Endothelial cell of umbilical vein (primary cell): ENCODE data around the gene ZNF597. TPM values are rescaled to one million over a fixed set of nuclear protein-coding genes. Genes with fewer than 3 reads are reported as not detected.
A peak's percentile ranks its signal among the peaks of the same experiment; 100 is the strongest.

Experiments used
- BruUV-seq: library from RNA; stranded (reverse); fragments of 400-500 nt; replicated peaks from 2 replicates; lab custom pipeline; 2021; lab: Mats Ljungman, UMichigan
- CTCF ChIA-PET: fragments of 300-600, 350-600 bp; sonication (Branson Sonifier 250); formaldehyde crosslinking; loops from one replicate; lab custom pipeline; 2021; ENCODE audit warnings: antibody characterized with exemption, inconsistent platforms; lab: Charles Lee
- POLR2A ChIA-PET: fragments of 300-600, 350-600 bp; sonication (Branson Sonifier 250); formaldehyde crosslinking; loops from one replicate; lab custom pipeline; 2021; ENCODE audit warnings: antibody characterized with exemption, inconsistent platforms; lab: Charles Lee
- DNase-seq: peaks from one replicate; pipeline ENCODE4 v3.0.0-alpha.2; 2011; ENCODE audit warnings: low read depth, low spot score
- FAIRE-seq: peaks from 2 replicates; lab custom pipeline; 2011; peaks lifted over from hg19 to GRCh38; lab: Jason Lieb, UNC
- H2AFZ ChIP-seq: 2 replicates; pipeline ENCODE4 v1.6.0; 2012; ENCODE audit warnings: low read depth, low read length, control low read depth, inconsistent platforms
- H3K27ac ChIP-seq: 2 replicates; pipeline ENCODE4 v1.5.1; 2011; ENCODE audit warnings: low read depth, mild to moderate bottlenecking, control low read depth, low read length, moderate library complexity; ENCODE audit not compliant: insufficient read depth
- H3K27me3 ChIP-seq, 2 experiments: 2 replicates each; pipeline versions ENCODE4 v1.6.0 to v1.6.1; 2011; ENCODE audit warnings: low read length in 2 of 2, mixed read lengths in 1 of 2; ENCODE audit not compliant: control insufficient read depth in 2 of 2, insufficient read depth in 2 of 2
- H3K36me3 ChIP-seq, 2 experiments: 2 replicates in 1 of 2; 3 replicates in 1 of 2; pipeline ENCODE4 v1.5.1; 2011; ENCODE audit warnings: low read length in 2 of 2, mild to moderate bottlenecking in 1 of 2, moderate library complexity in 1 of 2; ENCODE audit not compliant: control insufficient read depth in 2 of 2, insufficient read depth in 2 of 2; ENCODE audit errors: extremely low read depth in 1 of 2
- H3K4me1 ChIP-seq: 3 replicates; pipeline ENCODE4 v1.5.1; 2011; ENCODE audit warnings: mild to moderate bottlenecking, low read length; ENCODE audit not compliant: control insufficient read depth, insufficient read depth; ENCODE audit errors: extremely low read depth
- H3K4me2 ChIP-seq: 2 replicates; pipeline ENCODE4 v1.6.1; 2011; ENCODE audit warnings: low read length, control low read depth, mixed read lengths; ENCODE audit not compliant: insufficient read depth
- H3K4me3 ChIP-seq, 3 experiments: fragments of 200-600 bp in 1 of 3; sonication (generic), shearing (Covaris generic) in 1 of 3; replicated peaks in 1 of 3; 2 replicates each; pipeline ENCODE4 v1.5.1; 2011 to 2016; ENCODE audit warnings: control low read depth in 3 of 3, low read length in 3 of 3, mild to moderate bottlenecking in 2 of 3, inconsistent platforms in 1 of 3, low read depth in 1 of 3, moderate library complexity in 1 of 3; ENCODE audit not compliant: insufficient read depth in 1 of 3
- H3K79me2 ChIP-seq: 2 replicates; pipeline ENCODE4 v1.6.0; 2012; ENCODE audit warnings: low read length, inconsistent platforms; ENCODE audit not compliant: control insufficient read depth, insufficient read depth
- H3K9ac ChIP-seq: replicated peaks from 2 replicates; pipeline ENCODE3; 2011; ENCODE audit warnings: low read length, control low read depth; ENCODE audit not compliant: insufficient read depth; ENCODE audit errors: extremely low read depth
- H3K9me1 ChIP-seq: replicated peaks from 3 replicates; pipeline ENCODE4 v1.6.0; 2011; ENCODE audit warnings: mild to moderate bottlenecking, low read length; ENCODE audit not compliant: control insufficient read depth, insufficient read depth; ENCODE audit errors: extremely low read depth
- H3K9me3 ChIP-seq: replicated peaks from 2 replicates; pipeline ENCODE4 v1.5.1; 2012; ENCODE audit warnings: low read length, inconsistent platforms; ENCODE audit not compliant: control insufficient read depth, insufficient read depth
- H4K20me1 ChIP-seq: replicated peaks from 2 replicates; pipeline ENCODE3; 2011; ENCODE audit warnings: mild to moderate bottlenecking, low read length; ENCODE audit not compliant: control insufficient read depth, insufficient read depth; ENCODE audit errors: extremely low read depth
- EZH2 ChIP-seq: IDR thresholded peaks from 2 replicates; pipeline ENCODE4 v1.6.1; 2012; ENCODE audit warnings: borderline replicate concordance, low read depth, mild to moderate bottlenecking, moderate library complexity, low read length, inconsistent platforms; ENCODE audit not compliant: severe bottlenecking
- FOS ChIP-seq: IDR thresholded peaks from 2 replicates; pipeline ENCODE4 v1.6.1; 2011; ENCODE audit warnings: mild to moderate bottlenecking, low read length, moderate library complexity, borderline replicate concordance; ENCODE audit not compliant: insufficient read depth
- GATA2 ChIP-seq: IDR thresholded peaks from 2 replicates; pipeline ENCODE4 v1.7.0; 2011; ENCODE audit warnings: low read depth, mild to moderate bottlenecking, moderate library complexity, mixed read lengths, low read length; ENCODE audit not compliant: insufficient read length, insufficient read depth
- JUN ChIP-seq: IDR thresholded peaks from 2 replicates; pipeline ENCODE4 v1.6.1; 2011; ENCODE audit warnings: borderline replicate concordance, low read depth; ENCODE audit not compliant: insufficient read length, insufficient read depth
- MYC ChIP-seq: IDR thresholded peaks from one replicate; pipeline ENCODE4 v1.6.1; 2011; ENCODE audit warnings: mild to moderate bottlenecking, low read depth, low read length
- POLR2A ChIP-seq: IDR thresholded peaks from 2 replicates; pipeline ENCODE4 v1.6.1; 2012; ENCODE audit warnings: low read depth, mild to moderate bottlenecking, control low read depth, low read length
- POLR2AphosphoS5 ChIP-seq: IDR thresholded peaks from 2 replicates; pipeline ENCODE4 v1.6.1; 2012; ENCODE audit warnings: low read depth, mild to moderate bottlenecking, control low read depth, low read length, moderate library complexity; ENCODE audit not compliant: insufficient read depth
- dilution Hi-C: fragments of 300-500 bp; cut with MboI; formaldehyde crosslinking; loops from one replicate; pipeline ENCODE4 v1.15.0; 2019; ENCODE audit warnings: low sequenced_read_pairs; ENCODE audit not compliant: extremely low pct_ligation_motif_present
- intact Hi-C: fragments of 100-400 bp; cut with micrococcal nuclease; formaldehyde crosslinking; loops from one replicate; pipeline ENCODE4 v1.10.0; 2022
- polyA plus RNA-seq, 4 experiments: library from polyadenylated mRNA; depleted of rRNA in 3 of 4; stranded (reverse) in 3 of 4; unstranded in 1 of 4; fragments of >200 nt; gene quantifications; 2 replicates each; pipeline versions ENCODE4 v1.2.1 to v1.2.3, GENCODE V29; 2011 to 2012; ENCODE audit warnings: missing spikeins in 1 of 4
- total RNA-seq: library from RNA; stranded (reverse); gene quantifications from 2 replicates; pipeline ENCODE4 v1.2.3, GENCODE V29; 2021
- TF ChIP-seq, protein P1 (sequence below), 2 donors: IDR thresholded peaks; 1 replicate in 1 of 2; 2 replicates in 1 of 2; pipeline ENCODE4 v1.5.1; 2011; ENCODE audit warnings: low read length in 2 of 2, mild to moderate bottlenecking in 2 of 2, moderate library complexity in 2 of 2, control low read depth in 1 of 2, inconsistent platforms in 1 of 2, low read depth in 1 of 2; ENCODE audit not compliant: insufficient read depth in 1 of 2; ENCODE audit errors: extremely low read depth in 1 of 2
- TF ChIP-seq, protein P2 (sequence below): IDR thresholded peaks from 2 replicates; pipeline ENCODE4 v1.6.1; 2011; ENCODE audit not compliant: insufficient read depth, insufficient read length

ZNF597 gene
- total and polyA plus RNA-seq, 2 donors (not counting 3 experiments of a cell fraction or from before 2014, with no cell fraction given): 0.75 to 1.4 TPM

DNA sequence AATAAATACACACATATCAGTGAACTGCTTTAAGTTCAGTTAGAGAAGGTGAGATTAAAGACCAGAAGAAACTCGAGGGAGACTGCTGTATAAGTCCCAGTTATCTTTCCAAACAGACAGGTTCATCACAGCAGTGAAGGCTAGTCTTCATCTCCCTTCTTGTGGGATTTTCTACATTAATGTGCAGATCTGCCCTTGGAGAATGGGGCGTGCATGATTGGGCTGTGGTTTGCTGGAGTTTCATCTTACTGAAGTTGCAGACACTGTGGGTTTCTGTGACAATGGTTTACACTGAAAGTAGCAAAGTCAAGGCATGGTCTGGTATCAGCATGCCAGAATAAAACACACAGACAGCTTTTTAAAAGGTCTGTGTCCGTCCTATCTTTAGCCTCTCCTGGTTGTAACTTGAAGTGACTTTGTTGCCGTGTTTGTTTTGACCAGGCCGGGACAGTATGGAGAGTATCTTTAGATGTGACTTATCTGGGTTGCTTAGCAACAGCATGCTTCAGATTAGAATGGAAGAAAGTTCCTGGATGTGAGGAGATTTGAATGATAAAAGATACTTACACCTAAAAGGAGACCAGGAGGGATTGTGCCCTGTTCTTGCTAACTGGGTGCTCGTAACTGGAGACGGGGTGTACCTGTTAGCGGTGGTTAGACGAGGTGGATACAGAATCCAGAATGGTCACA is 16.2 kb upstream of the ZNF597 start:
- H4K20me1 ChIP-seq: peaks cover 5% of the 10 kb centered on the region
- BruUV-seq: no TSS peak

More for the DNA sequence above, 16.2 kb upstream of the ZNF597 start:
- peaks cover 32% of the 10 kb centered on the region for H3K4me1 ChIP-seq
- no peaks in the 10 kb centered on the region for H3K9me1 ChIP-seq
- H3K4me3 ChIP-seq: peak overlapping the region in 2 of 3 experiments; percentile 47 to 76
- H3K27me3 ChIP-seq: no peaks in the 10 kb centered on the region
- H3K36me3 ChIP-seq: no peaks in the 10 kb centered on the region
- FAIRE-seq (peak; percentile 60), DNase-seq (no peak)
- H3K4me2 ChIP-seq: peak overlapping the region; percentile 97
- no peak for TF ChIP-seq GATA2
- TF ChIP-seq, protein P1, sequence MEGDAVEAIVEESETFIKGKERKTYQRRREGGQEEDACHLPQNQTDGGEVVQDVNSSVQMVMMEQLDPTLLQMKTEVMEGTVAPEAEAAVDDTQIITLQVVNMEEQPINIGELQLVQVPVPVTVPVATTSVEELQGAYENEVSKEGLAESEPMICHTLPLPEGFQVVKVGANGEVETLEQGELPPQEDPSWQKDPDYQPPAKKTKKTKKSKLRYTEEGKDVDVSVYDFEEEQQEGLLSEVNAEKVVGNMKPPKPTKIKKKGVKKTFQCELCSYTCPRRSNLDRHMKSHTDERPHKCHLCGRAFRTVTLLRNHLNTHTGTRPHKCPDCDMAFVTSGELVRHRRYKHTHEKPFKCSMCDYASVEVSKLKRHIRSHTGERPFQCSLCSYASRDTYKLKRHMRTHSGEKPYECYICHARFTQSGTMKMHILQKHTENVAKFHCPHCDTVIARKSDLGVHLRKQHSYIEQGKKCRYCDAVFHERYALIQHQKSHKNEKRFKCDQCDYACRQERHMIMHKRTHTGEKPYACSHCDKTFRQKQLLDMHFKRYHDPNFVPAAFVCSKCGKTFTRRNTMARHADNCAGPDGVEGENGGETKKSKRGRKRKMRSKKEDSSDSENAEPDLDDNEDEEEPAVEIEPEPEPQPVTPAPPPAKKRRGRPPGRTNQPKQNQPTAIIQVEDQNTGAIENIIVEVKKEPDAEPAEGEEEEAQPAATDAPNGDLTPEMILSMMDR (IDR thresholded peaks at IDR 0.05; ENCODE audit: extremely low read depth in 1 of 2, insufficient read depth in 1 of 2, low read depth in 1 of 2, low read length in 2 of 2): no peak
- TF ChIP-seq POLR2AphosphoS5: no peak
- TF ChIP-seq POLR2A: no peak
- no peak for TF ChIP-seq EZH2
- TF ChIP-seq MYC: no peak
- no peak for TF ChIP-seq FOS
- TF ChIP-seq, protein P2, sequence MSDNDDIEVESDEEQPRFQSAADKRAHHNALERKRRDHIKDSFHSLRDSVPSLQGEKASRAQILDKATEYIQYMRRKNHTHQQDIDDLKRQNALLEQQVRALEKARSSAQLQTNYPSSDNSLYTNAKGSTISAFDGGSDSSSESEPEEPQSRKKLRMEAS: no peak
- no peak for TF ChIP-seq JUN
- CTCF ChIA-PET: no interaction called here
- no peak overlapping the region for H3K27ac ChIP-seq
- H2AFZ ChIP-seq: no peak overlapping the region
- peak overlapping the region; percentile 85 for H3K9ac ChIP-seq
- H3K9me3 ChIP-seq: no peaks in the 10 kb centered on the region
- POLR2A ChIA-PET: no interaction called here
- dilution Hi-C loops: no loop called here
- intact Hi-C loops: loop anchor here (2.0 to 5.0 kb wide), 2 partner anchors 177 to 277 kb away; partner anchors contain the start of gene ZNF263
- peaks cover 63% of the 10 kb centered on the region for H3K79me2 ChIP-seq
